Ramos (cell line): ENCODE measurements around the gene GPR89A.
"Not testable (repeated sequence)": the region's sequence is repeated elsewhere in the genome, so short reads cannot be mapped to it uniquely, and the experiment has no call there.

Experiments used
- in situ Hi-C: fragments of 300-500 bp; cut with MboI; formaldehyde crosslinking; loops from one replicate; pipeline ENCODE4 v1.14.3; 2022; ENCODE audit warnings: low sequenced_read_pairs; ENCODE audit not compliant: unreplicated experiment

GPR89A gene

DNA sequence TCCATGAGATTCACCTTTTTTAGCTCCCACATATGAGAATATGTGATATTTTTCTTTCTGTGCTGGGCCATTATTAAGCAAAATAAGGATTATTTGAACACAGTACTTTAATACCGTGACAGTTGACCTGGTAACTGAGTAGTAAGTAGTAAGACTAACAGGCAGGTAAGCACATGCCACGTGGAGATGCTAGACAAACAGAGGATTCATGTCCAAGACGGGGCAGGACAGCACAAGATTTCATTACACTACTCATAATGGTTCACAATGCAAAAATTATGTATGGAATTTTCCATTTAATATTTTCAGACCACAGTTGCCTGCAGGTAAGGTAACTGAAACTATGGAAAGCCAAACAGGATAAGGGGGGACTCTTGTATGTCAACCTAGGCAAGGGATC, 77.1 kb downstream of the GPR89A start:
- in situ Hi-C loops, result not testable (repeated sequence)

DNA sequence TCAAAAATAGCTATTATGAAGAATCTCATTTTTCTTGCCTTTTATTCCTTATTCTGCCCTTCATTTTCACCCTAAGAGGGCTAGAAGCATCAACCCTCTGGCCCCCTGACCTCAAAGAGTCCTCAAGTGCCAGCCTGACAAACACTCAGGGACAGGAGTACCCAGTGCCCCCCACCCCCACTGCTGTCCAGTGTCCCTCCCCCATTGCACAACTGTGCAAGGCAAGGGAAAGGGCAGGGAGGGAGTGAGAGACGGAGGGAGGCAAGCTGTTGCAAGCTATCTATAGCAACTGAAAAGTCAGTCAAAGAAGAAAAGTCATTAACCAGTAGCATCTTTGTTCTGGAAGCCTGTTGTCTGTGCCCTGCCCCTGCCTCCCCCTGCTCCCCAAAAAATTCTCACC, 78.3 kb downstream of the GPR89A start:
- in situ Hi-C loops, result not testable (repeated sequence)

GRCh38 chr1:145688328-145688727, 80.5 kb downstream of the GPR89A start:
- in situ Hi-C loops, result no loop called here

GRCh38 chr1:145688924-145689323, 81.1 kb downstream of the GPR89A start:
- in situ Hi-C loops, result no loop called here

GRCh38 chr1:145689922-145690321, 82.1 kb downstream of the GPR89A start:
- in situ Hi-C loops, result no loop called here

DNA sequence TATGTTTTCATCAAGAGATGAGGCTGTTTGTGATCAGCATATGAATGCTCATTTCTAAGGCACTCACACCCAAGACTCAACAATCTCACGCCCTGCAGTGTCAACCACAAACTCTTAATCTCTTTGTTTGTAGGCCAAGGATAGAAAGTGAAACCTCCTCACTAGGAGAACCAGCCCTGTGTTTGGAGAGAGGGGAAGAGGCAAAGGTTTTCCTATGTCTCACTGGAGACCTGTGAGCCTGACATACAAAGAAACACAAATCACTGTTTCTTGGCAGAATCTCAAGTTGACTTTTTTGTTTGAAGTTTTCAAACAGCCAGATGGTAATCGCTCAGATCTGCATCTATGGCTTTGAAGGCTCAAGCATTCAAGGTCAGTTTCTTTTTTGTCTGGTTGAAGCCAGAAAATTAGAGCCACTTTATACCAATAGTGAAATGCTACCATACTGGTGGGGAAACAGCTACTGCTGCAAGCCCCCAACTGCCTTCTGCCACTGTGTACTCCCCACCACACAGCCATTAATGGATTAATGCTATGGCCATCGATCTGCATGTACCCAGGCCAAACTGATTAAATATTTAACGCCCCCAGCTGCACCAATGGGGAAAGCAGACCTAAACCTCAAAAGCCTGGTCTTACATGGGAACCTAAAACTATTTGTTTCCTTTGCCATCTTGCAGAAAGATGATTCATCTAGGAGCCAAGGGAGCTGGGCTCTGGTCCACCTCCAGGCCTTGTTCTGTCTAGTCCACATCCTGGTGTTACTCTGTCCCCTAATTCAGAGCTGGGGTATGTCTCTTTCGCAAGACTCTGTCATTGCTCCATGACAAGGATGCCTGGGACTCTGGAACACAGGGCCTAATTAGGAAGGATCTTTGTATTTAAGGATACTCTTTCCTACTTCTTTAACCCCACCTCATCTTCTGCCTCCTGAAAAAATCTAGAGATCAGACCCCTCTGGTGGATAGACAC, 83.1 kb downstream of the GPR89A start:
- in situ Hi-C loops, result no loop called here

DNA sequence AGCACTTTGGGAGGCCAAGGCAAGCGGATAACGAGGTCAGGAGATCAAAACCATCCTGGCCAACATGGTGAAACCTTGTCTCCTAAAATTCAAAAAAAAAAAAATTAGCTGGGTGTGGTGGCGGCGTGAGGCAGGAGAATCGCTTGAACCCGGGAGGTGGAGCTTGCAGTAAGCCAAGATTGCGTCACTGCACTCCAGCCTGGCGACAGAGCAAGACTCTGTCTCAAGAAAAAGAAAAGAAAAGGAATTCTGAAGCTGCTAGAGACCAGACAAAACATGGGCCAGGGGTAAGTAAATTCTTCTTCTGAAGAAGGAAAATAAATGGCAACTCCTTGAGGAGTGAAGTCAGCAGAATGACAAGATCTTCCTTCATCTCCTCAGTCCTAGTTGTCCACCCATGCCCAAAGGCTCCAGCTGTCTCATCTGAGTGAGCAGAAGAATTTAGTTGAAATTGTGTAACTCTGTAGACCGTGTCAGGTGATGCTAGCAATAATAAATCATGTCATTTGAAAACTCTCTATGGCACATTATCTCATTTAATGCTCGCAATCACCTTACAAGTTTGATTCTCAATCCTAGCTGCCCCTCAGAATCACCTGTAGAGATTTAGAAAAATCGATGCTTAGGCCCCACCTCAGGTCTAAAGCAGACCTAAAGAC, 85.1 kb downstream of the GPR89A start:
- in situ Hi-C loops, result no loop called here

GRCh38 chr1:145695821-145696629, 88.2 kb downstream of the GPR89A start:
- in situ Hi-C loops, result no loop called here

GRCh38 chr1:145696630-145696960, 88.8 kb downstream of the GPR89A start:
- in situ Hi-C loops, result no loop called here

DNA sequence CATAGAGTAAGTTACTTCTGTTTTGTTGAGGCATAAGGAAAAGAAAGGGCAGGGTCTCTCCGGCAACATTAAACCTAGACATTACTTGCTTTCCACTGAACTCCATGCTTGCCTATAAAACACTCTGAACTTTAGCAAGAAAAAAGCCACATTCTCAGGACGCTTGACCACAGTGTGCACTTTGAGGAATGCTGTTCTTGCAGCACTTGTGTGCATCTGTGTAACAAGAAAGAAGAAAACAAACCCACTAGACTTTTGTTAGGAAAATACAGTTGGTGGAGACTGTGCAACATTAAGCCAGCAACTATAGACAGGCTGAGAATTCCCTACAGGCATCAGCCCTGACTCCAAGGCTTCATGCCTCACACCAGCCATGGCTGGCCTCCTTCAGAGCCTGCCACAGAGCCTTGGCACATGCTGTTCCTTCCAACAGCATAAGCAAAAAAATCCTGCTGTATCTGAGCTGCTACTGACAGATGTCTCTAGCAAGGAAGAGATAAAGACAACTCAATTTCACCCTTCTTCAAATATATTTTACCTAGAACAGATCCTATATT, 93.6 kb downstream of the GPR89A start:
- in situ Hi-C loops, result no loop called here

DNA sequence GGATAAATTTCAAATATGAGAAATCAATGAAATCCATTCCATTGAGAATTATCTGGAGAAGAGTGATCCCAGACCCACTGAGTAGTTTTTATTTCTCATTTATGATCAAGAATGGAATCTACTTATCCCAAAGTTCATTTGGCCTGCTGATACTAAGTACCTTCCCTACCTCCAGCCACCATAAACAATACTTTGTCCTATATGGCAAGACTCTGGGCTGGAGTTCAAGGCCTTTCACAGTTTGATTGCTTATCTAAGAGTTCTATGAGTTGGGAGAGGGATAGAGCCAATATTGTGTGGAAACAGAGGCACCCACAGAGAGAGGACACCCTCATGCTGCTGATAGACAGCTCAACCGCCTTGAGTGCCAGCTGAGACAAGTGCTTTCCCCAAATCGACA, 94.3 kb downstream of the GPR89A start:
- in situ Hi-C loops, result no loop called here

GRCh38 chr1:145702826-145703225, 95.0 kb downstream of the GPR89A start:
- in situ Hi-C loops, result no loop called here

GRCh38 chr1:145705622-145706021, 97.8 kb downstream of the GPR89A start:
- in situ Hi-C loops, result no loop called here

DNA sequence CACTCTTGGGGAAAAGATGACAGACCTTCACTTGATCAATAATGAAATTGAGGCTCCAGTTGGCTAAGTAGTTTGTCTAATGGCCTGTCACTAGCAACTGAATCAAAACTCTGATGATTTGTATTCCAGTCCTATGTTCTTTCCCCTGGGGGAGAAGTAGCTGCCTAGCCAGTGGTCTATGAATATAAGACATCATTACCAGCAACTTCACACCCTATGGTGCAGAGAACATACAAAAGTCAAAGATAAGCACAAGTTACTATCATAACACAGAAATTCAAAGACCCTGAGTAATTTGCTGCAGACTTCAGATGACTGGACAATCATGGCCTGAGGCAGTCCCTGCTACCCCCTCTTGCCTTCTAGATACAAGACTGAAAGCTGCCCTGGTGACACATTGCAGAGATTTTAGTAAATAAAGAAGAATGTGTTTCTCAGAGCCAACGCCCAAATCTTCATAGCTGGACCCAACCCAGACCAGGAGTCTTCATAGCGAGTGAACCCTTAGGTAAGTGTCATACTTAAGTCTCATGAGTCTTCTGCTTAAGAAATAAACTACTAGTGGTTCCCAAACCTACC, 98.4 kb downstream of the GPR89A start:
- in situ Hi-C loops, result no loop called here

GRCh38 chr1:145707183-145707867, 99.5 kb downstream of the GPR89A start, which contains the start of gene PDZK1:
TSS of gene PDZK1 (minus strand) at chr1:145707368. CDS start at chr1:145688021, 19,347 bp downstream.
- in situ Hi-C loops, result no loop called here

DNA sequence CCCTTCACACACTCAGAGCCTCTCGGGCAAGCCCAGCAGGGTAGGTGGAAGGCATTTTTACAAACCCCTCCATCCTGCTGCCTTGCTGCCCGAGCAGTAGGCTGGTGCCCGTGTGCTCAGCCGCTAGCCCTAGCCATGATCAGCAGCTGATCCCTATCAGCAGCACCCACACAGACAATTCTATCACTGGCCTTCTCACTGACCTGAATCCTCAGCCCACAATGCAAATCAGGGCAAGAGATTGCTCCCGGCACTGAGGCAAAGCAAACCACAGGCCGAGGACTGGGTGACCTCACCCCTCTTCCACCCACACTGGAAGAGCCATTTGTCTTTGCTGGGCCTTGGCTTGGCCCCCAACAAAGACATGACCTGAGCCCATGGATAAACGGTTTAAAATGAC, 100.3 kb downstream of the GPR89A start:
- in situ Hi-C loops, result no loop called here

DNA sequence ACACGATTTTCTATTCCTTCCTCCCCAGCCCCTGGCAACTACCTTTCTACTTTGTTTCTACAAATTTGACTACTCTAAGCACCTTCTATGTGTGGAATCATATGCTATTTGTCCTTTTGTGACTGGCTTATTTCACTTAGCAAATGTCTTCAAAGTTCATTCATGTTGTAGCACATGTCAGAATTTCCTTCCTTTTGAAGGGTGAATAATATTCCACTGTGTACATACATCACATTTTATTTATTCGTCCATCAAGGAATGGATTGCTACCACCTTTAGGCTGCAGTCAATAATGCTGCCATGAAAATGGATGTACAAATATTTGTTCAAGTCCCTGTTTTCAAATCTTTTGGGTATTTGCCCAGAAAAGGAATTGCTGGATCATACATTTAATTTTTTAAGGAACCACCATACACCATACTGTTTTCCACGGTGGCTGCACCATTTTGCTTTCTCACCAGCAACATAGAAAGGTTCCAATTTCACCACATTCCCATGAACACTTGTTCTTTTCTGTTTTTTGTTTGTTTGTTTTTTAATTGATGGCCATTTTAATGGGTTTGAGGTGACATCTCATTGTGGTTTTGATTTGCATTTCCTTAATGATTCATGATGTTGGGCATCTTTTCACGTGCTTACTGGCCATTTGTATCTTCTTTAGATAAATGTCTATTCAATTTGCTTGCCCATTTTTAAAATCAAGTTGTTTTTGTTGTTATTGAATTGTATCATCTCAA, 102.7 kb downstream of the GPR89A start:
- in situ Hi-C loops, result no loop called here

- in situ Hi-C loops, result no loop called here
Observed at GRCh38 chr1:145711213-145711651, 103.4 kb downstream of the GPR89A start.
